Trophoblast cell (in vitro differentiated cells and primary cell): ENCODE data around the gene AOAH.

Experiments used
- DNase-seq, 2 donors: peaks; one replicate each; pipeline ENCODE4 v3.0.0-alpha.2; 2016
- H2AFZ ChIP-seq: 2 replicates; pipeline ENCODE4 v1.6.1; 2013; ENCODE audit warnings: low read length, moderate library complexity, mild to moderate bottlenecking; ENCODE audit not compliant: insufficient read depth, poor library complexity
- H2AK5ac ChIP-seq: 2 replicates; pipeline ENCODE4 v1.6.1; 2013; ENCODE audit warnings: mild to moderate bottlenecking, low read length
- H2BK120ac ChIP-seq: 2 replicates; pipeline ENCODE4 v1.6.1; 2013; ENCODE audit warnings: low read length, mild to moderate bottlenecking, moderate library complexity; ENCODE audit not compliant: insufficient read depth, poor library complexity
- H2BK12ac ChIP-seq: 2 replicates; pipeline ENCODE4 v1.6.1; 2013; ENCODE audit warnings: mild to moderate bottlenecking, low read length, moderate library complexity
- H2BK5ac ChIP-seq: 2 replicates; pipeline ENCODE4 v1.6.1; 2013; ENCODE audit warnings: low read length, low read depth, moderate library complexity, mild to moderate bottlenecking; ENCODE audit not compliant: poor library complexity
- H3K14ac ChIP-seq: 2 replicates; pipeline ENCODE4 v1.6.1; 2013; ENCODE audit warnings: mild to moderate bottlenecking, low read length
- H3K18ac ChIP-seq: 2 replicates; pipeline ENCODE4 v1.6.1; 2013; ENCODE audit warnings: mild to moderate bottlenecking, low read length
- H3K23ac ChIP-seq: 2 replicates; pipeline ENCODE4 v1.6.1; 2013; ENCODE audit warnings: low read length
- H3K27ac ChIP-seq: 2 replicates; pipeline ENCODE4 v1.5.1; 2013; ENCODE audit warnings: low read depth, mild to moderate bottlenecking, inconsistent platforms, low read length, moderate library complexity
- H3K27me3 ChIP-seq: 2 replicates; pipeline ENCODE4 v1.6.1; 2013; ENCODE audit warnings: inconsistent platforms, mild to moderate bottlenecking, low read length, moderate library complexity; ENCODE audit not compliant: insufficient read depth
- H3K36me3 ChIP-seq, 2 experiments: 1 replicate in 1 of 2; 2 replicates in 1 of 2; pipeline ENCODE4 v1.6.1; 2013; ENCODE audit warnings: low read length in 2 of 2, mild to moderate bottlenecking in 2 of 2, moderate library complexity in 1 of 2; ENCODE audit not compliant: insufficient read depth in 2 of 2, control insufficient read depth in 1 of 2
- H3K4ac ChIP-seq: 2 replicates; pipeline ENCODE4 v1.6.1; 2013; ENCODE audit warnings: low read depth, mild to moderate bottlenecking, low read length, moderate library complexity
- H3K4me1 ChIP-seq, 2 experiments: 1 replicate in 1 of 2; 2 replicates in 1 of 2; pipeline ENCODE4 v1.6.1; 2013; ENCODE audit warnings: low read length in 2 of 2, mild to moderate bottlenecking in 2 of 2, moderate library complexity in 1 of 2; ENCODE audit not compliant: insufficient read depth in 2 of 2, control insufficient read depth in 1 of 2
- H3K4me2 ChIP-seq: 2 replicates; pipeline ENCODE4 v1.6.1; 2013; ENCODE audit warnings: inconsistent platforms, mild to moderate bottlenecking, low read length, moderate library complexity
- H3K4me3 ChIP-seq: 2 replicates; pipeline ENCODE4 v1.5.1; 2013; ENCODE audit warnings: mild to moderate bottlenecking, low read depth, low read length, inconsistent platforms
- H3K79me1 ChIP-seq: one replicate; pipeline ENCODE4 v1.6.1; 2013; ENCODE audit warnings: low read length
- H3K79me2 ChIP-seq: 2 replicates; pipeline ENCODE4 v1.6.1; 2013; ENCODE audit warnings: low read length, mild to moderate bottlenecking; ENCODE audit not compliant: control insufficient read depth, insufficient read depth, poor library complexity
- H3K9ac ChIP-seq: 2 replicates; pipeline ENCODE4 v1.6.1; 2013; ENCODE audit warnings: mild to moderate bottlenecking, low read length
- H3K9me3 ChIP-seq: 2 replicates; pipeline ENCODE4 v1.6.1; 2013; ENCODE audit warnings: low read depth, mild to moderate bottlenecking, control low read depth, inconsistent platforms, low read length; ENCODE audit not compliant: insufficient read depth
- H4K12ac ChIP-seq: 2 replicates; pipeline ENCODE4 v1.6.1; 2013; ENCODE audit warnings: low read depth, mild to moderate bottlenecking, low read length, moderate library complexity
- H4K8ac ChIP-seq: 2 replicates; pipeline ENCODE4 v1.6.1; 2013; ENCODE audit warnings: low read depth, mild to moderate bottlenecking, low read length, moderate library complexity
- H4K91ac ChIP-seq: one replicate; pipeline ENCODE4 v1.6.1; 2013; ENCODE audit warnings: low read depth, mild to moderate bottlenecking, low read length, moderate library complexity
- WGBS: extraction: QIAGEN DNeasy Blood & Tissue Kit; methylation state at CpG from one replicate; pipeline ENCODE4 v1.1.7; 2013; ENCODE audit warnings: missing lambda C conversion rate; ENCODE audit not compliant: insufficient read length, insufficient coverage; ENCODE audit errors: extremely low coverage; 5-methylcytosine and 5-hydroxymethylcytosine counted together

AOAH gene

GRCh38 chr7:36514289-36515243 lies 209.7 kb downstream of the AOAH start:
- Histone ChIP-seq H2AFZ (no peak overlapping the region), H3K4me1 (peaks cover 0 to 8% of the 10 kb centered on the region in 2 experiments), H3K14ac (peak overlapping the region; percentile 34), H3K4me3 (no peak overlapping the region), H3K27ac (no peak overlapping the region), H3K18ac (no peak overlapping the region), H2BK120ac (no peak overlapping the region), H3K23ac (no peak overlapping the region), H3K4ac (no peak overlapping the region), H2AK5ac (no peak overlapping the region), H3K4me2 (no peak overlapping the region), H3K36me3 (no peaks in the 10 kb centered on the region), H2BK5ac (no peak overlapping the region), H3K9ac (no peak overlapping the region), H3K79me2 (no peaks in the 10 kb centered on the region), H3K27me3 (no peaks in the 10 kb centered on the region), H3K9me3 (peaks cover 17% of the 10 kb centered on the region), H4K8ac (peak overlapping the region; percentile 10), H4K12ac (no peak overlapping the region), H2BK12ac (no peak overlapping the region), H4K91ac (peak overlapping the region; percentile 30), H3K79me1 (peaks cover 4% of the 10 kb centered on the region)
- DNase-seq = no peak
- 100% methylated on average over 1 of the region's 10 CpGs for WGBS

GRCh38 chr7:36513393-36513792 lies 210.9 kb downstream of the AOAH start:
- no peak for DNase-seq

GRCh38 chr7:36512616-36513015 lies 211.7 kb downstream of the AOAH start:
- Histone ChIP-seq H3K4me1 (peaks cover 0 to 8% of the 10 kb centered on the region in 2 experiments), H4K8ac (no peak overlapping the region), H3K79me1 (peaks cover 4% of the 10 kb centered on the region), H3K14ac (no peak overlapping the region), H2BK12ac (no peak overlapping the region), H3K23ac (no peak overlapping the region), H3K79me2 (no peaks in the 10 kb centered on the region), H3K4me3 (no peak overlapping the region), H3K18ac (no peak overlapping the region), H3K27me3 (no peaks in the 10 kb centered on the region), H3K36me3 (no peaks in the 10 kb centered on the region), H3K9ac (no peak overlapping the region), H2BK120ac (no peak overlapping the region), H2AFZ (no peak overlapping the region), H2AK5ac (no peak overlapping the region), H4K91ac (no peak overlapping the region), H2BK5ac (no peak overlapping the region), H3K4ac (no peak overlapping the region), H3K4me2 (no peak overlapping the region), H3K9me3 (peaks cover 17% of the 10 kb centered on the region), H3K27ac (no peak overlapping the region), H4K12ac (no peak overlapping the region)
- no CpG with 5 or more reads among the region's 4 CpGs for WGBS
- DNase-seq = no peak

More at GRCh38 chr7:36513393-36513792, 210.9 kb downstream of the AOAH start:
- H2BK12ac ChIP-seq = no peak overlapping the region
- no peak overlapping the region for H3K14ac ChIP-seq
- H3K9ac ChIP-seq = no peak overlapping the region
- no peaks in the 10 kb centered on the region for H3K27me3 ChIP-seq
- peaks cover 0 to 8% of the 10 kb centered on the region in 2 experiments for H3K4me1 ChIP-seq
- no peak overlapping the region for H3K18ac ChIP-seq
- H3K9me3 ChIP-seq = peaks cover 17% of the 10 kb centered on the region
- no peak overlapping the region for H2AFZ ChIP-seq
- H3K4me2 ChIP-seq = no peak overlapping the region
- H2AK5ac ChIP-seq = no peak overlapping the region
- no peak overlapping the region for H3K27ac ChIP-seq
- H4K12ac ChIP-seq = no peak overlapping the region
- H4K8ac ChIP-seq = no peak overlapping the region
- no CpG with 5 or more reads among the region's 10 CpGs for WGBS
- H3K36me3 ChIP-seq = no peaks in the 10 kb centered on the region
- no peaks in the 10 kb centered on the region for H3K79me2 ChIP-seq
- no peak overlapping the region for H3K4ac ChIP-seq
- no peak overlapping the region for H3K23ac ChIP-seq
- no peak overlapping the region for H2BK5ac ChIP-seq
- peaks cover 4% of the 10 kb centered on the region for H3K79me1 ChIP-seq
- no peak overlapping the region for H2BK120ac ChIP-seq
- H4K91ac ChIP-seq = peak overlapping the region; percentile 9
- no peak overlapping the region for H3K4me3 ChIP-seq

GRCh38 chr7:36509962-36510361 lies 214.3 kb downstream of the AOAH start:
- H2AK5ac ChIP-seq = no peak overlapping the region
- peaks cover 5% of the 10 kb centered on the region for H3K9me3 ChIP-seq
- H3K18ac ChIP-seq = no peak overlapping the region
- H3K4me3 ChIP-seq = no peak overlapping the region
- no peaks in the 10 kb centered on the region for H3K36me3 ChIP-seq
- DNase-seq = no peak
- H3K14ac ChIP-seq = no peak overlapping the region
- no peak overlapping the region for H3K4ac ChIP-seq
- H2BK12ac ChIP-seq = no peak overlapping the region
- no peak overlapping the region for H3K27ac ChIP-seq
- H3K23ac ChIP-seq = no peak overlapping the region
- no peak overlapping the region for H2AFZ ChIP-seq
- no peak overlapping the region for H2BK120ac ChIP-seq
- H3K79me1 ChIP-seq = no peaks in the 10 kb centered on the region
- no peaks in the 10 kb centered on the region for H3K27me3 ChIP-seq
- H4K91ac ChIP-seq = no peak overlapping the region
- H3K9ac ChIP-seq = no peak overlapping the region
- H3K4me1 ChIP-seq = peaks cover 0 to 1% of the 10 kb centered on the region in 2 experiments
- WGBS = no CpG with 5 or more reads among the region's 9 CpGs
- no peak overlapping the region for H3K4me2 ChIP-seq
- no peaks in the 10 kb centered on the region for H3K79me2 ChIP-seq
- H4K8ac ChIP-seq = no peak overlapping the region
- no peak overlapping the region for H2BK5ac ChIP-seq
- H4K12ac ChIP-seq = no peak overlapping the region
